OCI-LY3 (cell line): Measurements from ENCODE around the gene SELENBP1.

Experiments
- CTCF ChIP-seq: fragments of 200-600, 300-600 bp; sonication (generic); IDR thresholded peaks from 2 replicates; pipeline ENCODE4 v1.5.1; 2014; ENCODE audit warnings: antibody characterized with exemption, low read length, low read depth
- EZH2phosphoT487 ChIP-seq: fragments of 200-600 bp; shearing (Covaris generic); IDR thresholded peaks from 2 replicates; pipeline ENCODE4 v1.6.1; 2018; ENCODE audit warnings: antibody characterized with exemption, mixed run types, low read depth

- TF ChIP-seq CTCF = no peak
- TF ChIP-seq EZH2phosphoT487 = no peak
Measured at GRCh38 chr1:151369302-151369610, 3.2 kb downstream of the SELENBP1 start.
